ENCODE results near the gene PPM1H.

PPM1H gene

GRCh38 chr12:62934799-62935674 lies at the start of gene PPM1H:
Gene PPM1H (minus strand): TSS chr12:62935150. CDS start chr12:62934736, 414 bp downstream.
- peak; percentile 79 for DNase-seq (ENCODE audit: low spot score)
- TF ChIP-seq CTCF (IDR thresholded peaks at IDR 0.05; ENCODE audit: extremely low read depth, missing control alignments), result no peak

- DNase-seq (ENCODE audit: low spot score), result no peak
- TF ChIP-seq CTCF (IDR thresholded peaks at IDR 0.05; ENCODE audit: extremely low read depth, missing control alignments), result no peak
Observed at GRCh38 chr12:62983594-62983993, 48.6 kb upstream of the PPM1H start.

- DNase-seq (ENCODE audit: low spot score), result no peak
- TF ChIP-seq CTCF (IDR thresholded peaks at IDR 0.05; ENCODE audit: extremely low read depth, missing control alignments), result no peak
Observed at GRCh38 chr12:62978768-62979167, 43.8 kb upstream of the PPM1H start.

- TF ChIP-seq CTCF (IDR thresholded peaks at IDR 0.05; ENCODE audit: extremely low read depth, missing control alignments), result no peak
Observed at GRCh38 chr12:62977883-62978282, 42.9 kb upstream of the PPM1H start.

GRCh38 chr12:62977418-62977817 lies 42.5 kb upstream of the PPM1H start:
- DNase-seq (ENCODE audit: low spot score), result no peak

More at GRCh38 chr12:62977883-62978282, 42.9 kb upstream of the PPM1H start:
- DNase-seq (ENCODE audit: low spot score), result no peak

GRCh38 chr12:62976110-62976662 lies 41.2 kb upstream of the PPM1H start:
- TF ChIP-seq CTCF (IDR thresholded peaks at IDR 0.05; ENCODE audit: extremely low read depth, missing control alignments), result no peak
- DNase-seq (ENCODE audit: low spot score), result no peak

More at GRCh38 chr12:62977418-62977817, 42.5 kb upstream of the PPM1H start:
- no peak for TF ChIP-seq CTCF (IDR thresholded peaks at IDR 0.05; ENCODE audit: extremely low read depth, missing control alignments)

Data from GM20000 (cell line).